ENCODE results near the gene UST. TPM values are rescaled to one million over a fixed set of nuclear protein-coding genes. Genes with fewer than 3 reads are reported as not detected.
"Not testable (repeated sequence)": the region's sequence is repeated elsewhere in the genome, so short reads cannot be mapped to it uniquely, and the experiment has no call there.

UST gene
- total RNA-seq, 4 donors from 2014 or later = 4.8 to 9.0 (median 7.8) TPM

DNA sequence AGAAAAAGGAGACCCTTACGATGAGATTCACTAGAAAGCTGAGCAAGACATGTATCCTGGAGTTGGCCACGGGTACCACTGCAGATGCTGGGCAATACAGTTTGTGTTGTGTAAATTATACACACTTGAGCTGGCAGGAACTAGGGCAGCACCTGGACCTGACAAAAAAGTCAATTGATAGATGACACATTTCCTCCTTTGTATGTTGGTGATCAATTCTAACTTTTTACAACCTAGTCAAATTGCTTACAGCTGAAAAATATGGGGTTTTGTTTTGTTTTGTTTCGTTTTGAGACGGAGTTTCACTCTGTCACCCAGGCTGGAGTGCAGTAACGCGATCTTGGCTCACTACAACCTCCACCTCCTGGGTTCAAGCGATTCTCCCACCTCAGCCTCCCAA, 108.9 kb downstream of the UST start:
- TF ChIP-seq EP300 (IDR thresholded peaks at IDR 0.05; ENCODE audit: low read depth) (no peak), CTCF (IDR thresholded peaks at IDR 0.05) (no peak), POLR2A (IDR thresholded peaks at IDR 0.05) (no peak), POLR2AphosphoS5 (IDR thresholded peaks at IDR 0.05) (no peak)
- intact Hi-C loops (cut with DNase I; ENCODE audit: low total_unique reads) = no loop called here
- Histone ChIP-seq H3K9me3 (no peaks in the 10 kb centered on the region), H3K27ac (no peak overlapping the region), H3K4me3 (no peak overlapping the region), H3K36me3 (no peaks in the 10 kb centered on the region), H3K27me3 (no peaks in the 10 kb centered on the region), H3K4me1 (peaks cover 0 to 4% (median 0%) of the 10 kb centered on the region in 4 donors)
- in situ Hi-C loops (cut with MboI; ENCODE audit: low pct_ligation_motif_present in 1 of 4, low pct_unique_long_range_greater_than_20kb in 1 of 4, low sequenced_read_pairs in 3 of 4) = no loop called here
- DNase-seq = no peak
- WGBS, 2 donors (ENCODE audit: low coverage in 1 of 2) = 55 to 77% methylated on average over 4 to 7 of the region's 7 CpGs

- Histone ChIP-seq H3K27ac (no peak overlapping the region), H3K4me3 (no peak overlapping the region), H3K4me1 (peaks cover 0 to 4% (median 0%) of the 10 kb centered on the region in 4 donors), H3K36me3 (no peaks in the 10 kb centered on the region), H3K9me3 (no peaks in the 10 kb centered on the region), H3K27me3 (no peaks in the 10 kb centered on the region)
- no peak for DNase-seq
- intact Hi-C loops (cut with DNase I; ENCODE audit: low total_unique reads) (no loop called here), in situ Hi-C loops (cut with MboI; ENCODE audit: low pct_ligation_motif_present in 1 of 4, low pct_unique_long_range_greater_than_20kb in 1 of 4, low sequenced_read_pairs in 3 of 4) (no loop called here)
- TF ChIP-seq EP300 (IDR thresholded peaks at IDR 0.05; ENCODE audit: low read depth) = no peak
- no peak for TF ChIP-seq CTCF (IDR thresholded peaks at IDR 0.05)
- no peak for TF ChIP-seq POLR2AphosphoS5 (IDR thresholded peaks at IDR 0.05)
- no peak for TF ChIP-seq POLR2A (IDR thresholded peaks at IDR 0.05)
- WGBS, 2 donors (ENCODE audit: low coverage in 1 of 2) = 58 to 75% methylated on average over 2 to 3 of the region's 3 CpGs
Measured at GRCh38 chr6:148857798-148858390, 111.1 kb downstream of the UST start.

- H3K36me3 ChIP-seq; H3K27ac ChIP-seq; H3K4me1 ChIP-seq; DNase-seq; in situ Hi-C loops (cut with MboI; ENCODE audit: low pct_ligation_motif_present in 1 of 4, low pct_unique_long_range_greater_than_20kb in 1 of 4, low sequenced_read_pairs in 3 of 4); H3K4me3 ChIP-seq; intact Hi-C loops (cut with DNase I; ENCODE audit: low total_unique reads); H3K9me3 ChIP-seq; H3K27me3 ChIP-seq: not testable (repeated sequence)
- WGBS, 2 donors (ENCODE audit: low coverage in 1 of 2) = 76% methylated on average over 15 of the region's 16 CpGs; no CpG with 5 or more reads in 1 of the 2 donors
Measured at GRCh38 chr6:148864132-148864531, 117.3 kb downstream of the UST start.

- no peaks in the 10 kb centered on the region for H3K9me3 ChIP-seq
- intact Hi-C loops (cut with DNase I; ENCODE audit: low total_unique reads) = no loop called here
- no peaks in the 10 kb centered on the region for H3K27me3 ChIP-seq
- TF ChIP-seq EP300 (IDR thresholded peaks at IDR 0.05; ENCODE audit: low read depth) = no peak
- TF ChIP-seq CTCF (IDR thresholded peaks at IDR 0.05) = no peak
- TF ChIP-seq POLR2A (IDR thresholded peaks at IDR 0.05) = no peak
- no peak for TF ChIP-seq POLR2AphosphoS5 (IDR thresholded peaks at IDR 0.05)
- H3K4me1 ChIP-seq = no peaks in the 10 kb centered on the region
- no peaks in the 10 kb centered on the region for H3K36me3 ChIP-seq
- H3K4me3 ChIP-seq = no peak overlapping the region
- no peak for DNase-seq
- no peak overlapping the region for H3K27ac ChIP-seq
- WGBS, 2 donors (ENCODE audit: low coverage in 1 of 2) = 75 to 79% methylated on average over 4 to 5 of the region's 5 CpGs
- in situ Hi-C loops (cut with MboI; ENCODE audit: low pct_ligation_motif_present in 1 of 4, low pct_unique_long_range_greater_than_20kb in 1 of 4, low sequenced_read_pairs in 3 of 4) = no loop called here
Measured at GRCh38 chr6:148864941-148865340, 118.1 kb downstream of the UST start.
